Skin epidermis (tissue), 12 donors: ENCODE results near the gene NBEAL2.

Experiments
- H3K27ac ChIP-seq, 21 experiments: fragments of 200-600 bp; sonication (generic) in 11 of 21; one replicate each; pipeline ENCODE4 v1.5.0; 2020; ENCODE audit warnings: mild to moderate bottlenecking in 3 of 21, inconsistent platforms in 2 of 21, moderate library complexity in 2 of 21
- H3K4me3 ChIP-seq, 7 experiments: fragments of 200-600 bp; sonication (generic) in 2 of 7; one replicate each; pipeline ENCODE4 v1.5.0; 2020; ENCODE audit warnings: inconsistent platforms in 2 of 7, mild to moderate bottlenecking in 2 of 7, moderate library complexity in 1 of 7

Gene NBEAL2

GRCh38 chr3:46978985-46979944 lies at the start of gene NBEAL2:
NBEAL2 (plus strand) TSS chr3:46979666; CDS start chr3:46979862, 196 bp downstream.
- peak within 1 kb of the TSS; percentile 47 to 80 (median 64) for H3K4me3 ChIP-seq
- peak within 1 kb of the TSS; percentile 64 to 98 (median 92) for H3K27ac ChIP-seq

- no peak overlapping the region for H3K4me3 ChIP-seq
- H3K27ac ChIP-seq = peak overlapping the region in 20 of 21 experiments; percentile 31 to 89 (median 62)
Measured at GRCh38 chr3:46930166-46930944, 49.1 kb upstream of the NBEAL2 start.

GRCh38 chr3:46930945-46931403 lies 48.5 kb upstream of the NBEAL2 start:
- Histone ChIP-seq H3K4me3 (no peak overlapping the region), H3K27ac (peak overlapping the region in 18 of 21 experiments; percentile 38 to 89 (median 66))

GRCh38 chr3:46931631-46932331 lies 47.7 kb upstream of the NBEAL2 start:
- Histone ChIP-seq H3K4me3 (no peak overlapping the region), H3K27ac (peak overlapping the region in 17 of 21 experiments; percentile 38 to 89 (median 68))

GRCh38 chr3:46932455-46933225 lies 46.8 kb upstream of the NBEAL2 start:
- H3K27ac ChIP-seq = peak overlapping the region in 18 of 21 experiments; percentile 2 to 89 (median 68)
- H3K4me3 ChIP-seq = no peak overlapping the region

- H3K4me3 ChIP-seq = no peak overlapping the region
Measured at GRCh38 chr3:46933261-46933660, 46.2 kb upstream of the NBEAL2 start.

GRCh38 chr3:46934072-46934471 lies 45.4 kb upstream of the NBEAL2 start:
- Histone ChIP-seq H3K4me3 (no peak overlapping the region), H3K27ac (peak overlapping the region in 20 of 21 experiments; percentile 0 to 89 (median 78))

More at GRCh38 chr3:46933261-46933660, 46.2 kb upstream of the NBEAL2 start:
- peak overlapping the region in 18 of 21 experiments; percentile 2 to 89 (median 68) for H3K27ac ChIP-seq

GRCh38 chr3:46934498-46935167 lies 44.8 kb upstream of the NBEAL2 start:
- H3K27ac ChIP-seq = peak overlapping the region in 20 of 21 experiments; percentile 0 to 89 (median 78)
- no peak overlapping the region for H3K4me3 ChIP-seq

- peak overlapping the region in 19 of 21 experiments; percentile 7 to 89 (median 78) for H3K27ac ChIP-seq
- no peak overlapping the region for H3K4me3 ChIP-seq
Measured at GRCh38 chr3:46935168-46935858, 44.2 kb upstream of the NBEAL2 start.

- Histone ChIP-seq H3K4me3 (no peak overlapping the region), H3K27ac (peak overlapping the region in 18 of 21 experiments; percentile 7 to 89 (median 78))
Measured at GRCh38 chr3:46935989-46936558, 43.4 kb upstream of the NBEAL2 start.

GRCh38 chr3:46936733-46937250 lies 42.7 kb upstream of the NBEAL2 start:
- peak overlapping the region in 15 of 21 experiments; percentile 25 to 89 (median 78) for H3K27ac ChIP-seq
- no peak overlapping the region for H3K4me3 ChIP-seq

- Histone ChIP-seq H3K4me3 (no peak overlapping the region), H3K27ac (peak overlapping the region in 4 of 21 experiments; percentile 16 to 82 (median 40))
Measured at GRCh38 chr3:46938118-46938517, 41.3 kb upstream of the NBEAL2 start.

- H3K4me3 ChIP-seq = no peak overlapping the region
- H3K27ac ChIP-seq = peak overlapping the region in 6 of 21 experiments; percentile 3 to 55 (median 8)
Measured at GRCh38 chr3:46939578-46940445, 39.7 kb upstream of the NBEAL2 start.

GRCh38 chr3:46942076-46942475 lies 37.4 kb upstream of the NBEAL2 start:
- no peak overlapping the region for H3K4me3 ChIP-seq
- no peak overlapping the region for H3K27ac ChIP-seq

- H3K4me3 ChIP-seq = no peak overlapping the region
- peak overlapping the region in 9 of 21 experiments; percentile 31 to 87 (median 54) for H3K27ac ChIP-seq
Measured at GRCh38 chr3:46942481-46943236, 36.8 kb upstream of the NBEAL2 start.
